ENCODE measurements around the gene SERPINB3.
"Not testable (repeated sequence)": the region's sequence is repeated elsewhere in the genome, so short reads cannot be mapped to it uniquely, and the experiment has no call there.

SERPINB3 gene

DNA sequence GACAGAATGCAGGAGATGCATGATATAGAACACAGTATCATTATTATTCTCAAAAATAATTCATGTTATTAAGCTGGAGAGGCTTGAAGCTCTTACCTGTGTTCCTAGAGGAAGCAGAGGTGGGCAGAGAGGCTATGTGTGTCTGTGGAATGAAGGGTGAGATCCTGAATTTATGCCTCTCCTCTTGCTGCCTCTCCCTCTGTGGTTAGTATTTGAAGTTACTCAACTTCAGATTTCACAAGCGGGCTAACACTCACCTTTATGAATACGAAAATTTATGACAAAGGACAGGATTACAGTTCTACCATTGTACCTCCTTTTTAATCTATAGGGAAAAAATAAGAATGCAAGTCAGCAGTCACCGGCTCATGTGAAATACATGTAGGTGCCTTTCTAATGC is at the start of gene SERPINB3:
Gene SERPINB3 (minus strand): TSS at position 144 of the 400 bp plus-strand sequence. CDS start 677 bp downstream, outside the sequence.
- H3K4me1 ChIP-seq; H3K27ac ChIP-seq; H3K9me3 ChIP-seq (ENCODE audit: control insufficient read depth, low read length); H3K36me3 ChIP-seq (ENCODE audit: control insufficient read depth, insufficient read depth, low read length); H2AFZ ChIP-seq; H3K27me3 ChIP-seq (ENCODE audit: control insufficient read depth, insufficient read depth, low read length); H3K9ac ChIP-seq; H3K4me2 ChIP-seq (ENCODE audit: low read length); H3K4me3 ChIP-seq (ENCODE audit: low read depth, low read length); H3K79me2 ChIP-seq: not testable (repeated sequence)

DNA sequence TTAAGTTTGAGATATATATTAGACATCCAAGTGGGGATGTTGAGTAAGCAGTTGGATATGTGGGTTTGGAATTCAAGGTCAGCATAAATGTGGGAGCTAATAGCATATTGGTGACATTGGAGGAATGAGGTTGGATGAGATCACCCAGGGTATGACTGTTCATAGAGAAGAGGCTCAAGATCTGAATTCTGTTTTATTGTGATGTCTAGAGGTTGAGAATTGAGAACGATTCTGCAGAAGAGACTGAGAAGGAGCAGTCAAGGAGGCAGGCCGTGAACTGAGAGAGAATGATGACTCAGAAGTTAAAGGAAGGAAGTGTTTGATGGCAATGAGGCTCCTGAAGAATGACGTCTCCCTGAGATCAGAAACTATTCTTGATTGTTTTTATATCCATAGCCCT is 47.0 kb upstream of the SERPINB3 start:
- Histone ChIP-seq H2AFZ (no peak overlapping the region), H3K9ac (no peak overlapping the region), H3K36me3 (ENCODE audit: control insufficient read depth, insufficient read depth, low read length) (no peaks in the 10 kb centered on the region), H3K4me3 (ENCODE audit: low read depth, low read length) (no peak overlapping the region), H3K4me1 (no peaks in the 10 kb centered on the region), H3K27me3 (ENCODE audit: control insufficient read depth, insufficient read depth, low read length) (no peaks in the 10 kb centered on the region), H3K4me2 (ENCODE audit: low read length) (no peak overlapping the region), H3K27ac (no peak overlapping the region), H3K9me3 (ENCODE audit: control insufficient read depth, low read length) (no peaks in the 10 kb centered on the region), H3K79me2 (no peaks in the 10 kb centered on the region)
- TF ChIP-seq CTCF (IDR thresholded peaks at IDR 0.05), result no peak

- no peak overlapping the region for H3K9ac ChIP-seq
- H3K36me3 ChIP-seq (ENCODE audit: control insufficient read depth, insufficient read depth, low read length), result no peaks in the 10 kb centered on the region
- H3K27me3 ChIP-seq (ENCODE audit: control insufficient read depth, insufficient read depth, low read length), result no peaks in the 10 kb centered on the region
- no peak overlapping the region for H3K4me3 ChIP-seq (ENCODE audit: low read depth, low read length)
- no peaks in the 10 kb centered on the region for H3K4me1 ChIP-seq
- no peak for TF ChIP-seq CTCF (IDR thresholded peaks at IDR 0.05)
- no peak overlapping the region for H3K27ac ChIP-seq
- H2AFZ ChIP-seq, result no peak overlapping the region
- no peaks in the 10 kb centered on the region for H3K9me3 ChIP-seq (ENCODE audit: control insufficient read depth, low read length)
- no peaks in the 10 kb centered on the region for H3K79me2 ChIP-seq
- no peak overlapping the region for H3K4me2 ChIP-seq (ENCODE audit: low read length)
These were observed 46.1 kb upstream of the SERPINB3 start for GRCh38 chr18:63707816-63708215.

- H3K27ac ChIP-seq, result no peak overlapping the region
- TF ChIP-seq CTCF (IDR thresholded peaks at IDR 0.05), result no peak
- H3K4me3 ChIP-seq (ENCODE audit: low read depth, low read length), result no peak overlapping the region
- no peak overlapping the region for H3K9ac ChIP-seq
- no peaks in the 10 kb centered on the region for H3K36me3 ChIP-seq (ENCODE audit: control insufficient read depth, insufficient read depth, low read length)
- no peaks in the 10 kb centered on the region for H3K4me1 ChIP-seq
- no peaks in the 10 kb centered on the region for H3K79me2 ChIP-seq
- H2AFZ ChIP-seq, result no peak overlapping the region
- H3K27me3 ChIP-seq (ENCODE audit: control insufficient read depth, insufficient read depth, low read length), result no peaks in the 10 kb centered on the region
- no peak overlapping the region for H3K4me2 ChIP-seq (ENCODE audit: low read length)
- no peaks in the 10 kb centered on the region for H3K9me3 ChIP-seq (ENCODE audit: control insufficient read depth, low read length)
These were observed 43.7 kb upstream of the SERPINB3 start for GRCh38 chr18:63705401-63705800.

GRCh38 chr18:63702660-63703059 is 41.0 kb upstream of the SERPINB3 start, which contains the start of gene SERPINB11:
SERPINB11 (plus strand) TSS chr18:63702960; CDS start chr18:63710194, 7,234 bp downstream.
- Histone ChIP-seq H3K9me3 (ENCODE audit: control insufficient read depth, low read length) (no peaks in the 10 kb centered on the region), H3K4me2 (ENCODE audit: low read length) (no peak within 1 kb of the TSS), H3K36me3 (ENCODE audit: control insufficient read depth, insufficient read depth, low read length) (no peaks in the 10 kb centered on the region), H3K4me3 (ENCODE audit: low read depth, low read length) (no peak within 1 kb of the TSS), H3K9ac (no peak within 1 kb of the TSS), H3K27me3 (ENCODE audit: control insufficient read depth, insufficient read depth, low read length) (no peaks in the 10 kb centered on the region), H3K79me2 (no peaks in the 10 kb centered on the region), H3K27ac (no peak within 1 kb of the TSS), H3K4me1 (no peaks in the 10 kb centered on the region), H2AFZ (no peak within 1 kb of the TSS)
- TF ChIP-seq CTCF (IDR thresholded peaks at IDR 0.05), result no peak
